HG02588 (cell line): ENCODE data around the gene HMCN1.
"Not testable (repeated sequence)": the region's sequence is repeated elsewhere in the genome, so short reads cannot be mapped to it uniquely, and the experiment has no call there.

ENCODE experiments used
- ATAC-seq: cut with Tn5 transposase; IDR thresholded peaks from one replicate; pipeline ENCODE4 v1.9.1; 2021; ENCODE audit warnings: mild to moderate bottlenecking, moderate library complexity; ENCODE audit not compliant: unreplicated experiment

HMCN1 gene

GRCh38 chr1:185846672-185847444 lies 112.7 kb downstream of the HMCN1 start:
- ATAC-seq: no peak

- no peak for ATAC-seq
Observed at GRCh38 chr1:185849014-185849413, 114.8 kb downstream of the HMCN1 start.

GRCh38 chr1:185850366-185850765 lies 116.2 kb downstream of the HMCN1 start:
- ATAC-seq: no peak

- no peak for ATAC-seq
Observed at GRCh38 chr1:185853739-185854138, 119.5 kb downstream of the HMCN1 start.

GRCh38 chr1:185856482-185856881 lies 122.3 kb downstream of the HMCN1 start:
- no peak for ATAC-seq

- no peak for ATAC-seq
Observed at GRCh38 chr1:185857442-185857841, 123.3 kb downstream of the HMCN1 start.

DNA sequence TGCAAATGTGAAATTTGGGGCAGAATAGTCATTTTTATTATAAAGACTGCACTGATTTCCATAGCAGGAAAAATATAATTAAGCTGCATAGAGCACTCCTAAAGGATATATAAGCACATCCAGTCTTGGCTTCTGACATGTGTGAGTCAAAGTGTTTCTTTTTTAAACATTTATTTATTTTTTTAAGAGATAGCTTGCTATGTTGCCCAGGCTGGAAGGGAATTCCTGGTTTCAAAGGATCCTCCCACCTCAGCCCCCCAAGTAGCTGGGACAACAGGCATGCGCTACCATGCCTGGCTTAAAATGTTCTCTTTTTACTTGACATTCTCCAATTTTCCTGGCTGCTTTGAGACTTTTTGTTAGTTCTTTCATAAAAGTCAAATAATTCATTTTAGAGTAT lies 126.1 kb downstream of the HMCN1 start:
- no peak for ATAC-seq

DNA sequence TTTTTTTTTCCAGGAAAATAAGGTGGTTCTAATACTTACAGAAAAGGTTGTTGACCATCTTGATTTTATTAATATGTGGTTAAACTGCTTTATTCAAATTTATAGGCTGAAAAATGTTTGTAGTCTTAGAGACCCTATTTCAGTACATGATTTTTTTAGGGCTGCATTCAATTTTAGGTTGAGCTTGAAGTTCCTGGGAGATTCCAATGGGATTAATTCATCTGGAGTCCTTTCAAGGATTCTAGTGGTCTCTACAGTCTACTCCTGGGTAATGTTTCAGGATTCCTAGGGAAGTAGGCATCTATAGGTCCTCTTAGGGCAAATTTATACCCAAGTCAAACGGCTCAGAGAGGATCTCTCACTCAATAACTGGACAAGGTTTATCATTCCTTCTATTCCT lies 126.7 kb downstream of the HMCN1 start:
- ATAC-seq: no peak

DNA sequence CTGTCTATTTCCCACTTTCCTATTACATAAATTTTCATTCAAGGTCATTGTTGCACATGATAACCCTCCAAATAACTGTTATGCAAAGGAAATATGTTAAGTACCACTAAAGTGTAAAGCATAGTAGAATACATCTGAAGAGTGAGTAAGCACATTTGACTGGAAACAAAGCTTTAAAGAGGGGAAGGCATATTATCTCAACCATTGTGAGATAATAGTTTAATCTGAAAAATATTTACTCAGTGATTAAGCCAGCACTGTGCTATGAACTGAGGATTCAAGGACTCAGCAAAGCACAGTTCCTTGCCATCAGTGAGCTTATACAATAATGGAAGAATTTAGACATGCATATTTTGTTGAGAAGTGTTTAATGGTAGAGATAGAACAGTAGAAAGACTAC lies 127.4 kb downstream of the HMCN1 start:
- ATAC-seq: no peak

GRCh38 chr1:185862235-185862634 lies 128.0 kb downstream of the HMCN1 start:
- ATAC-seq: no peak

DNA sequence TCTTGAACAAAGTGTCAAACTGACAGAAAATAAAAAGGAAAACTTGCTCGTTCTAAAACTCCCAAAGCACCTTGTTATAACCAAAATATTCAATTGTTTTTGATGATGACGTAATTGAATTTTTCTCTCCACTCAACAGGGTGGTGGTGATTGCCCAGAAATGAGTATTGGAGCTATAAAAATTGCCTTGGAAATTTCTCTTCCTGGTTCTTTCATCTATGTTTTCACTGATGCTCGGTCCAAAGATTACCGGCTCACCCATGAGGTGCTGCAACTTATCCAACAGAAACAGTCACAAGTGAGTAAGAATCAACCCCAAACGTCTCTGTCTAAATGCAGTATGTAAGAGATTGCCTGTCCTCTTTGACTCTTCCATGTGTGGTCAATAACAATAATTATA lies 130.1 kb downstream of the HMCN1 start:
- ATAC-seq: no peak

DNA sequence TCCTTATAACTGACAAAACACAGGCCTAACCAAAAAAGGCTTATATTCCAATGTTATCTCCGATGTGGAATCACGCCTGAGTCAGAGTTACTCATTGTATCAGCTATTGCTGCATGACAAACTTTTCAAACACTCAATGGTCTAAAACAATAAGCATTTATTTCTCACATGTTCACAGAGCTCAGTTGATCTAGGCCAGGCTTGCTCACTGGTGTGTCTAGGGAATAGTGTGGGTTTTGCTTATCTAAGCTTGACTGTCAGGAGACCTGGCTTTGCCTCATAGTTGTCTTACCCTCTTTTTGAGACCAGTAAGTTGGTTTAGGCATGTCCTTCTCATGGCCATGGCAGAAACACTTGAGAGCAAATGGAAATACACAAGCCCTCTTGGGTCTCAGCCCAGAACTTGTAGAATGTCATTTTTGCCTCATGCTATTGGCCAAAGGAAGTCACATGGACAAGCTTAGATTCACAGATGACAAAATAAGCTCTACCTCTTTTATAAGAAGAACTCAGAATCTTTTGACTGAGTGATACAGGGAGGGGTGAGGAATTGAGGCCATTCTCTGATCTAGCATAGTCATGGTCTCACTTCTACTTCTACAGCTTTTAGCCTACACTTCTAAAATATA lies 130.8 kb downstream of the HMCN1 start:
- ATAC-seq: no peak

DNA sequence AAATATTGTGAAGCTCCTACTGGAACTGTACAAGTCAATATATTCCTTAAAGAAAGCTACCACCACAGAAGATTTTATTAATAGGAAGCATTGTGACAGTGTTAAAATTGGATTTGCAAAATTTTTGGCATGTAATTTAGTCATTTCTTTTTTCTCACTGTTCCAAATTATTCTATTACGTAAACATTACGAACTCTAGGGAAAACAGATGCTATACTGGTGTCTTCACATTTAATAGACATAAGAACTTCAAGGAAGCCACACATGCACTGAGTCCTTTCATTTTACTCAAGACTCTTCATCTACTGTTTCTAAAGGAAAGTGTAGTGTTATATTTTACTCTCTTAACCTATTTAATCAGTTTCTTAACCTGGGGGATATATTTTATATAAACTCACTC lies 135.4 kb downstream of the HMCN1 start:
- no peak for ATAC-seq

GRCh38 chr1:185871627-185872150 lies 137.5 kb downstream of the HMCN1 start:
- no peak for ATAC-seq

DNA sequence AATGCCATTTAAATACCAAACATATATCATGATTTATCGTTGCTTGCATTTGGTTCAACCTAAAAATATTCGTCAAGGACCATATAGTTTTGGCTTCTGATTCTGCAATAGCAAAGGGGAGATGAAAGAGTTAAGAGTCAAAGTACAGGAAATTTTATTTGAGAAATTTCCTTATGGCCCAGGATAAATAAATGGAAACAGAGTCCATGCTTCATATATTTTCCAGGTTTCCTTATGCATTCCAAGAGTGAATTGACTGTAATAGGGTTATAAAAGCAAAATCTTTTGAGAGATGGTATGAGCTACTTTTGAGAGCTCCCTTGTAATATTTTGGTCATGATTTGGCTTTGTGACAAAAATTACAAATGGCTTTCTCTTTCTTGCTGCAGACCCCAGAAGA lies 140.1 kb downstream of the HMCN1 start:
- ATAC-seq: no peak

DNA sequence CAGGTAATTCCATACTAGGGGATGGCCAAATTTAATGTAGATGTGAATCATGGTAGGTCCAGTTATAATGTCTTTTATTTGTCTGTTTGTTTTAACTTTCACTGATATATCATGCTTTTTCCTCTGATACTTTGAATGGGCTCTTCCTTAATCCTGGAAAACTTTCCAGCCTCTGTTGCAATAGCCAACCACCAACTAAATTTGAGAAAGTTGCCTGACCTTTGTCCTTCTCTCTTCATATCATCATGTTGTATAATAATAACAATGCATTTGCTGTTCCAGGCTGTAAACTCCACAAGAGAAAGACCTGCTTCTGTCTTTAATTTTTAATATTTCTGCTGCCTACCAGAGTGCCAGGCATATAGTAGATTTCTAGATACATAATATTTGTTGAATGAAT lies 146.1 kb downstream of the HMCN1 start:
- no peak for ATAC-seq

GRCh38 chr1:185880779-185881333 lies 146.7 kb downstream of the HMCN1 start:
- ATAC-seq: no peak

DNA sequence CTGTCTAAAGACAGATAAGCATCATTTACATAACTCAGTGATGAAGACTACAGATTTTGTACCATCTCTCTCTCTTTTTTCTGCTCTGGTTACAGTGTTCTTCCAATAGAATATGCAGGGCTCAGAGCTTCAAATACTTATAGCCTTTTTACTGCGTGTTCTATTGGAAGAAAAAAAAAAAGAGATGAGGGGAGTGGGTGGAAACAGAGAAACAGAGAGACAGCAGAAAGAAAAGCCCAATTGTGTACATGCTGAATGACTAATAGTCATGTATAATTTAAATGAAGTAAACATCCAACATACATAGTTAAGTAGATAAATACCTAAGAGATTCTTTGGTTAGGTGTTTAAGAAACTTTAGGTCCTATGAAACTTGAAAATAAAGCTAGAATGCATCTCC lies 151.9 kb downstream of the HMCN1 start:
- no peak for ATAC-seq

- no peak for ATAC-seq
Observed at GRCh38 chr1:185886671-185887070, 152.5 kb downstream of the HMCN1 start.

DNA sequence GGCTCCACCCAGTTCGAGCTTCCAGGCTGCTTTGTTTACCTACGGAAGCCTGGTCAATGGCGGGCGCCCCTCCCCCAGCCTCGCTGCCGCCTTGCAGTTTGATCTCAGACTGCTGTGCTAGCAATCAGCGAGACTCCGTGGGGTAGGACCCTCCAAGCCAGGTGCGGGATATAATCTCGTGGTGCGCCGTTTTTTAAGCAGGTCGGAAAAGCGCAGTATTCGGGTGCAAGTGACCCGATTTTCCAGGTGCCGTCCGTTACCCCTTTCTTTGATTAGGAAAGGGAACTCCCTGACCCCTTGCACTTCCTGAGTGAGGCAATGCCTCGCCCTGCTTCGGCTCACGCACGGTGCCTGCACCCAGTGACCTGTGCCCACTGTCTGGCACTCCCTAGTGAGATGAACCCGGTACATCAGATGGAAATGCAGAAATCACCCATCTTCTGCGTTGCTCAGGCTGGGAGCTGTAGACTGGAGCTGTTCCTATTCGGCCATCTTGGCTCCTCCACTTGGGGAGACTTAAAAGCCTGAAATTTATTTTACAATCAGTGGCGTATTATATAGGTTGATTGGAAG lies 158.7 kb downstream of the HMCN1 start:
- not testable (repeated sequence) for ATAC-seq

- ATAC-seq: no peak
Observed at GRCh38 chr1:185894791-185895190, 160.6 kb downstream of the HMCN1 start.
